WTC11 (cell line): Measurements from ENCODE around the gene MYO18B. TPM values are rescaled to one million over a fixed set of nuclear protein-coding genes. Genes with fewer than 3 reads are reported as not detected.

ENCODE experiments used
- ATAC-seq: fragments of 200-7000 bp; cut with Tn5 transposase; 2 replicates; pipeline ENCODE4 v1.10.0; 2021; ENCODE audit warnings: mild to moderate bottlenecking, moderate library complexity
- CTCF ChIA-PET: fragments of 300-600 bp; sonication (Branson Sonifier 250); formaldehyde crosslinking; loops from one replicate; lab custom pipeline; 2021; ENCODE audit warnings: antibody characterized with exemption; lab: Charles Lee
- POLR2A ChIA-PET: fragments of 350-600 bp; sonication (Branson Sonifier 250); formaldehyde crosslinking; loops from one replicate; lab custom pipeline; 2021; ENCODE audit warnings: antibody characterized with exemption; lab: Charles Lee
- DNase-seq: peaks from one replicate; pipeline ENCODE4 v3.0.0; 2021; ENCODE audit warnings: low spot score
- H3K27ac Mint-ChIP-seq: 2 replicates; pipeline ENCODE4 v1.8.0; 2021; ENCODE audit warnings: mixed read lengths
- H3K27me3 Mint-ChIP-seq: 2 replicates; pipeline ENCODE4 v1.8.0; 2021; ENCODE audit warnings: low read depth, mild to moderate bottlenecking, moderate library complexity, mixed read lengths
- H3K36me3 Mint-ChIP-seq: 2 replicates; pipeline ENCODE4 v1.8.0; 2021; ENCODE audit warnings: mixed read lengths
- H3K4me1 Mint-ChIP-seq: 2 replicates; pipeline ENCODE4 v1.8.0; 2022; ENCODE audit warnings: mixed read lengths
- H3K4me3 Mint-ChIP-seq: 2 replicates; pipeline ENCODE4 v1.8.0; 2021; ENCODE audit warnings: mild to moderate bottlenecking, moderate library complexity, mixed read lengths
- H3K9me3 Mint-ChIP-seq: 2 replicates; pipeline ENCODE4 v1.8.0; 2021; ENCODE audit warnings: mixed read lengths
- E2F5 ChIP-seq: sonication (generic); formaldehyde crosslinking; IDR thresholded peaks from 2 replicates; pipeline ENCODE4 v1.8.1; 2022; ENCODE audit warnings: mild to moderate bottlenecking, moderate library complexity, missing genetic modification reagents
- ELF4 ChIP-seq: sonication (generic); formaldehyde crosslinking; IDR thresholded peaks from 2 replicates; pipeline ENCODE4 v1.8.1; 2022; ENCODE audit warnings: low read depth, mild to moderate bottlenecking, moderate library complexity, missing genetic modification reagents
- ERG ChIP-seq: fragments of 250-450 bp; sonication (Bioruptor Pico); IDR thresholded peaks from 2 replicates; pipeline ENCODE4 v1.8.0; 2021; ENCODE audit warnings: mild to moderate bottlenecking
- ETV6 ChIP-seq: sonication (generic); formaldehyde crosslinking; IDR thresholded peaks from 2 replicates; pipeline ENCODE4 v1.8.1; 2022; ENCODE audit warnings: mild to moderate bottlenecking, missing genetic modification reagents
- FOXJ3 ChIP-seq: sonication (generic); formaldehyde crosslinking; IDR thresholded peaks from 2 replicates; pipeline ENCODE4 v1.9.0; 2021; ENCODE audit warnings: missing genetic modification reagents, mild to moderate bottlenecking, borderline replicate concordance
- FOXK1 ChIP-seq: sonication (generic); formaldehyde crosslinking; IDR thresholded peaks from 2 replicates; pipeline ENCODE4 v1.8.0; 2022; ENCODE audit warnings: mild to moderate bottlenecking, moderate library complexity, missing genetic modification reagents
- GABPB1 ChIP-seq: sonication (generic); formaldehyde crosslinking; IDR thresholded peaks from 2 replicates; pipeline ENCODE4 v1.8.1; 2023; ENCODE audit warnings: mild to moderate bottlenecking, missing genetic modification reagents
- HMGA2 ChIP-seq: fragments of 250-450 bp; sonication (Bioruptor Pico); IDR thresholded peaks from 2 replicates; pipeline ENCODE4 v1.4.0; 2021; ENCODE audit warnings: mild to moderate bottlenecking, moderate library complexity
- IRF1 ChIP-seq: sonication (generic); formaldehyde crosslinking; IDR thresholded peaks from 2 replicates; pipeline ENCODE4 v1.8.0; 2023; ENCODE audit warnings: missing genetic modification reagents
- MLX ChIP-seq: sonication (generic); formaldehyde crosslinking; IDR thresholded peaks from 2 replicates; pipeline ENCODE4 v1.8.1; 2023; ENCODE audit warnings: mild to moderate bottlenecking, missing genetic modification reagents, moderate library complexity
- MXD4 ChIP-seq: fragments of 250-450 bp; sonication (Bioruptor Pico); IDR thresholded peaks from 2 replicates; pipeline ENCODE4 v1.8.0; 2021; ENCODE audit warnings: mild to moderate bottlenecking, moderate library complexity, borderline replicate concordance
- NFYB ChIP-seq: sonication (generic); formaldehyde crosslinking; conservative IDR thresholded peaks from 2 replicates; pipeline ENCODE4 v1.8.0; 2022; ENCODE audit warnings: low read depth, missing genetic modification reagents
- RELA ChIP-seq: sonication (generic); formaldehyde crosslinking; IDR thresholded peaks from 2 replicates; pipeline ENCODE4 v1.8.1; 2022; ENCODE audit warnings: missing genetic modification reagents, mild to moderate bottlenecking, borderline replicate concordance
- SMAD3 ChIP-seq: sonication (generic); formaldehyde crosslinking; IDR thresholded peaks from 2 replicates; pipeline ENCODE4 v1.8.0; 2022; ENCODE audit warnings: missing genetic modification reagents, mild to moderate bottlenecking, borderline replicate concordance
- TCF7 ChIP-seq: sonication (generic); formaldehyde crosslinking; IDR thresholded peaks from 2 replicates; pipeline ENCODE4 v1.8.0; 2022; ENCODE audit warnings: mild to moderate bottlenecking, low read depth, missing genetic modification reagents, moderate library complexity
- TP53 ChIP-seq: sonication (generic); formaldehyde crosslinking; IDR thresholded peaks from 2 replicates; pipeline ENCODE4 v1.8.1; 2023; ENCODE audit warnings: mild to moderate bottlenecking, missing genetic modification reagents
- ZBTB21 ChIP-seq: sonication (generic); formaldehyde crosslinking; IDR thresholded peaks from 2 replicates; pipeline ENCODE4 v1.8.1; 2023; ENCODE audit warnings: mild to moderate bottlenecking, missing genetic modification reagents, borderline replicate concordance
- ZNF317 ChIP-seq: sonication (generic); formaldehyde crosslinking; IDR thresholded peaks from 2 replicates; pipeline ENCODE4 v1.8.1; 2023; ENCODE audit warnings: low read depth, mild to moderate bottlenecking, moderate library complexity, missing genetic modification reagents, borderline replicate concordance
- ZNF423 ChIP-seq: fragments of 250-450 bp; sonication (Bioruptor Pico); IDR thresholded peaks from 2 replicates; pipeline ENCODE4 v2.1.2; 2022; ENCODE audit warnings: mild to moderate bottlenecking, moderate library complexity
- ZNF425 ChIP-seq: fragments of 250-450 bp; sonication (Bioruptor Pico); conservative IDR thresholded peaks from 2 replicates; pipeline ENCODE4 v1.9.0; 2021; ENCODE audit warnings: mild to moderate bottlenecking
- ZNF532 ChIP-seq: fragments of 250-450 bp; sonication (Bioruptor Pico); IDR thresholded peaks from 2 replicates; pipeline ENCODE4 v1.9.0; 2021; ENCODE audit warnings: mild to moderate bottlenecking, borderline replicate concordance
- total RNA-seq: library from RNA; stranded (reverse); gene quantifications from 3 replicates; pipeline ENCODE4 v1.2.3, GENCODE V29; 2021

The MYO18B gene
- total RNA-seq, 1 experiment from 2014 or later = 0.96 TPM

GRCh38 chr22:25966448-25966913, 224.5 kb downstream of the MYO18B start (continued):
- TF ChIP-seq ERG (CRISPR knock-in tag) = no peak
- TF ChIP-seq ZNF423 (CRISPR knock-in tag) = no peak
- no peak for TF ChIP-seq ZNF532
- TF ChIP-seq ZBTB21 (CRISPR knock-in tag) = no peak
- TF ChIP-seq FOXJ3 (CRISPR knock-in tag) = no peak
- no peak for TF ChIP-seq GABPB1 (CRISPR knock-in tag)
- TF ChIP-seq HMGA2 (CRISPR knock-in tag) = no peak

GRCh38 chr22:25969286-25969685, 227.3 kb downstream of the MYO18B start:
- Mint-ChIP-seq H3K4me1 (peaks cover 21% of the 10 kb centered on the region), H3K27me3 (no peaks in the 10 kb centered on the region), H3K4me3 (no peak overlapping the region), H3K36me3 (no peaks in the 10 kb centered on the region), H3K9me3 (peaks cover 12% of the 10 kb centered on the region), H3K27ac (no peak overlapping the region)
- ATAC-seq = no peak
- POLR2A ChIA-PET = no interaction called here
- DNase-seq = no peak
- CTCF ChIA-PET = interaction anchor here (1.3 kb wide), 1 partner anchor 66 kb away, joined by 3 read pairs; no protein-coding TSS in a partner anchor
- TF ChIP-seq ETV6 (no peak), SMAD3 (CRISPR knock-in tag) (no peak), TP53 (CRISPR knock-in tag) (no peak), IRF1 (CRISPR knock-in tag) (no peak), RELA (CRISPR knock-in tag) (no peak), ELF4 (CRISPR knock-in tag) (no peak), ZNF425 (CRISPR knock-in tag) (no peak), NFYB (CRISPR knock-in tag) (no peak), MLX (no peak), MXD4 (CRISPR knock-in tag) (no peak), TCF7 (CRISPR knock-in tag) (no peak), ZNF317 (no peak), FOXK1 (no peak), ZNF532 (no peak), E2F5 (no peak), FOXJ3 (CRISPR knock-in tag) (no peak)
